Left renal cortex interstitium (tissue), 4 donors: ENCODE measurements around the gene ELMO1. TPM values are rescaled to one million over a fixed set of nuclear protein-coding genes. Genes with fewer than 3 reads are reported as not detected.

Source experiments
- DNase-seq, 4 donors: peaks; one replicate each; pipeline ENCODE4 v3.0.0-alpha.2; 2013; ENCODE audit warnings: low read depth in 4 of 4, low spot score in 2 of 4, missing footprints in 1 of 4
- polyA plus RNA-seq, 4 donors: library from polyadenylated mRNA; unstranded; fragments of 120-200 nt; gene quantifications; one replicate each; pipeline ENCODE4 v1.2.1, GENCODE V29; 2013; ENCODE audit not compliant: insufficient read length in 4 of 4

ELMO1 gene
- polyA plus RNA-seq, 4 donors, result 8.1 to 12.2 (median 9.6) TPM

- DNase-seq, result no peak
Measured at GRCh38 chr7:37432281-37432920, 16.3 kb downstream of the ELMO1 start.

- DNase-seq, result no peak
Measured at GRCh38 chr7:37431413-37431812, 17.3 kb downstream of the ELMO1 start.

GRCh38 chr7:37430640-37431039, 18.0 kb downstream of the ELMO1 start:
- DNase-seq, result no peak

- DNase-seq, result no peak
Measured at GRCh38 chr7:37430171-37430570, 18.5 kb downstream of the ELMO1 start.

- no peak for DNase-seq
Measured at GRCh38 chr7:37429435-37429791, 19.3 kb downstream of the ELMO1 start.

GRCh38 chr7:37428681-37429434, 19.8 kb downstream of the ELMO1 start:
- no peak for DNase-seq

GRCh38 chr7:37427276-37427940, 21.3 kb downstream of the ELMO1 start:
- DNase-seq, result no peak

- no peak for DNase-seq
Measured at GRCh38 chr7:37425498-37425897, 23.2 kb downstream of the ELMO1 start.

GRCh38 chr7:37424995-37425394, 23.7 kb downstream of the ELMO1 start:
- DNase-seq, result no peak

GRCh38 chr7:37424521-37424920, 24.1 kb downstream of the ELMO1 start:
- DNase-seq, result no peak

GRCh38 chr7:37421861-37422500, 26.7 kb downstream of the ELMO1 start:
- DNase-seq, result no peak

- DNase-seq, result no peak
Measured at GRCh38 chr7:37420946-37421695, 27.5 kb downstream of the ELMO1 start.

GRCh38 chr7:37419496-37419895, 29.2 kb downstream of the ELMO1 start:
- DNase-seq, result no peak

- no peak for DNase-seq
Measured at GRCh38 chr7:37418381-37418780, 30.3 kb downstream of the ELMO1 start.

GRCh38 chr7:37417107-37417474, 31.6 kb downstream of the ELMO1 start:
- DNase-seq, result no peak

- no peak for DNase-seq
Measured at GRCh38 chr7:37416378-37417106, 32.1 kb downstream of the ELMO1 start.

- DNase-seq, result no peak
Measured at GRCh38 chr7:37415629-37416028, 33.0 kb downstream of the ELMO1 start.

GRCh38 chr7:37414352-37414983, 34.2 kb downstream of the ELMO1 start:
- DNase-seq, result no peak

- DNase-seq, result no peak
Measured at GRCh38 chr7:37411444-37412034, 37.1 kb downstream of the ELMO1 start.
